ENCODE data around the gene UNC50. TPM values are rescaled to one million over a fixed set of nuclear protein-coding genes. Genes with fewer than 3 reads are reported as not detected.
A peak's percentile ranks its signal among the peaks of the same experiment; 100 is the strongest.

Gene UNC50
- total RNA-seq, 2 donors from 2014 or later, result 30.9 to 53.7 TPM

DNA sequence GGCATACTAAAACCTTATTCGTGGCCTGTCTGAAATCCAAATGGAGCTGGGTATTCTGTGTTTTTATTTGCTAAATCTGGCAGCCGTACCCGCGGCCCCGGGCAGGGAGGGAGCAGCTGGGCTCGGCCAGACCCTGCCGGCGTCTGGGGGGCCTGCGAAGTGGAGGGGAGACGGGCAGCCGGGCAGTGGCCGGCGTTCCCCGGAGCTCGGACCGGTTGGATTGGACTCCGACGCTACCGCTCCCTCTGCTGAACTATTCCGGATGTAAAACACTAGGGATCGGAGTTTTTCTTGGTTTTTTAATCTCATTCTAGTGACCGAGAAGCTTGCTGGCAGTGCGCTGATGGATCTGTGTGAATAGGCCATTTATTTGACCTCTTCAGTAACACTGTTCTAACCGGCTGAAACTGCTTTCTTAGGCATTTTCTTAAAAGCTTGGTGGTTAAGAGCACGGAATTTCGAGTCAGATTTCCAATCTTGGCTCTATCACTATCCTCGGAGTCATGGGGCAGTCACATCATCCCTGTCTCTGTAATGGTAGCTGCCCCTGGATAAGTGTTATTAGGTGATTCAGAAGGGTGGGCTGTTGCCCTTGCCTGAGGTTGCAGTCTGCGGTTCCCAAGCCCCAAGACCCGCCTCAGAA lies 694 bp downstream of the UNC50 start:
- peak; percentile 28 for ATAC-seq
- Histone ChIP-seq H3K36me3 (replicated peaks in 1 of 2; ENCODE audit: insufficient read depth in 1 of 2, low read depth in 2 of 2) (peaks cover 0 to 5% of the 10 kb centered on the region in 2 donors), H3K27me3 (no peaks in the 10 kb centered on the region), H3K4me1 (peaks cover 40% of the 10 kb centered on the region), H3K4me3 (peak overlapping the region; percentile 71 to 83), H3K9me3 (no peaks in the 10 kb centered on the region), H3K27ac (peak overlapping the region; percentile 91 to 98 (median 94))
- WGBS, 2 donors, result 2 to 4% methylated on average over 19 to 29 of the region's 29 CpGs
- intact Hi-C loops (cut with DNase I), result no loop called here
- DNase-seq, result peak in 2 of 4 donors; percentile 35 to 38
- no peak for TF ChIP-seq POLR2A (IDR thresholded peaks at IDR 0.05)
- TF ChIP-seq, protein P1, sequence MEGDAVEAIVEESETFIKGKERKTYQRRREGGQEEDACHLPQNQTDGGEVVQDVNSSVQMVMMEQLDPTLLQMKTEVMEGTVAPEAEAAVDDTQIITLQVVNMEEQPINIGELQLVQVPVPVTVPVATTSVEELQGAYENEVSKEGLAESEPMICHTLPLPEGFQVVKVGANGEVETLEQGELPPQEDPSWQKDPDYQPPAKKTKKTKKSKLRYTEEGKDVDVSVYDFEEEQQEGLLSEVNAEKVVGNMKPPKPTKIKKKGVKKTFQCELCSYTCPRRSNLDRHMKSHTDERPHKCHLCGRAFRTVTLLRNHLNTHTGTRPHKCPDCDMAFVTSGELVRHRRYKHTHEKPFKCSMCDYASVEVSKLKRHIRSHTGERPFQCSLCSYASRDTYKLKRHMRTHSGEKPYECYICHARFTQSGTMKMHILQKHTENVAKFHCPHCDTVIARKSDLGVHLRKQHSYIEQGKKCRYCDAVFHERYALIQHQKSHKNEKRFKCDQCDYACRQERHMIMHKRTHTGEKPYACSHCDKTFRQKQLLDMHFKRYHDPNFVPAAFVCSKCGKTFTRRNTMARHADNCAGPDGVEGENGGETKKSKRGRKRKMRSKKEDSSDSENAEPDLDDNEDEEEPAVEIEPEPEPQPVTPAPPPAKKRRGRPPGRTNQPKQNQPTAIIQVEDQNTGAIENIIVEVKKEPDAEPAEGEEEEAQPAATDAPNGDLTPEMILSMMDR (IDR thresholded peaks at IDR 0.05), result no peak

DNA sequence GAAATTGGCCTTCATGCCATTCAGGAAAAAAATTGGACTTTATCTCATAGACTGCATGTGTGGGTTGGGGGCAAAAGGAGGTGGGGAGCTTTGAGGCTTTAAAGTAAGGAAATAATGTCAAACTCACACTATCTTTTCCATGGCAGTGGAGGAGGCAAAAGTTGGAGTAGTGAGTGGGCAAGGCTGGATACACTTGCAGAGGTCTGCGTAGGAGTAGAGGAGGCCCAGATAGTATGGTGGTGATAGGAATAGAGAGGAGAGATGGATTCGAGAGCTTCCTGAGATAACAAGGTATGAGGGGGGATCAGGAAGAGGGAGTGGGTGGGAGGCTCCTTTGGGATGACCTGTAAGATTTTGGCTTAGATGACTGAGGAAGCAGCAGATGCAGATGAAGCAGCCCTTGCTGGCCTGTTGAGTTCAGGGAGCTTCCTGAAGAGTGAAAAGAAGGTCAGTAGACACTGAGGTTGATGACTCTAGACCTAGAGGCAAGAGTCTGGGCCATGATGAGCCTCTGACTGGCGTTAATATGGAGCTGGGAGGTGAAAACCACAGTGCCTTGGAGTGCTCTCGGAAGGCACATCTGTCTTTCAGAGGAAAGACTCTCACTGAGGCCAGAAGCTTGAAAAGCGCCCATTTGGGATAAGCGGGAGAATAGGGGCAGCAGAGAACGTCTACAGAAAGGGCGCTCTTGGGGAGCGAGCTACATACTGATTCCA lies 5.8 kb downstream of the UNC50 start:
- H3K4me1 ChIP-seq, result peaks cover 22% of the 10 kb centered on the region
- 91 to 93% methylated on average over 9 of the region's 9 CpGs for WGBS, 2 donors
- ATAC-seq (no peak), DNase-seq (no peak)
- intact Hi-C loops (cut with DNase I), result no loop called here
- no peak overlapping the region for H3K27ac ChIP-seq
- no peaks in the 10 kb centered on the region for H3K27me3 ChIP-seq
- no peak overlapping the region for H3K4me3 ChIP-seq
- TF ChIP-seq, protein P1 (IDR thresholded peaks at IDR 0.05), result no peak
- TF ChIP-seq POLR2A (IDR thresholded peaks at IDR 0.05), result no peak
- H3K36me3 ChIP-seq (replicated peaks in 1 of 2; ENCODE audit: insufficient read depth in 1 of 2, low read depth in 2 of 2), result peaks cover 0 to 5% of the 10 kb centered on the region in 2 donors
- no peaks in the 10 kb centered on the region for H3K9me3 ChIP-seq

DNA sequence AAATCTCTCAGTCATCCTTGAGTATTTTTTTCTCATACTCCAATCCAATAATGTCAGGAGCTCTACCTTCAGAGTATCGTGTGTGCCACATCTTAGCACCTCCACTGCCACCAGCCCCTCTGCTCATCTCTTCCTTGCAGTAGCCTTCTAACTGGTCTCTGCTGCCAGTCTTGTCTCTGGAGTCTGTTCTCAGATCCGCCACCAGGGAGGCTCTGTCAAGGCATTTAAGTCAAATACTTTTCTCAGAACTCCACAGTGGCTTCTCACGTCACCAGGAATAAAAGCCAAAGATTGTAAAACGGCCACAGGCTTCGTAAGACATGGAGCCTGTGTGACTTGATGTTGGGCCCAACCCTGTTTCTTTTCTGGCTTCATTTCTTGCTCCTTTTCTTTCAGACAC lies 7.1 kb downstream of the UNC50 start:
- TF ChIP-seq, protein P1 (IDR thresholded peaks at IDR 0.05), result peak in 1 of 7 experiments; percentile 9
- no peak for TF ChIP-seq POLR2A (IDR thresholded peaks at IDR 0.05)
- DNase-seq (no peak), ATAC-seq (no peak)
- no peak overlapping the region for H3K4me3 ChIP-seq
- H3K9me3 ChIP-seq, result no peaks in the 10 kb centered on the region
- H3K4me1 ChIP-seq, result peaks cover 11% of the 10 kb centered on the region
- peaks cover 0 to 5% of the 10 kb centered on the region in 2 donors for H3K36me3 ChIP-seq (replicated peaks in 1 of 2; ENCODE audit: insufficient read depth in 1 of 2, low read depth in 2 of 2)
- 87 to 88% methylated on average over 5 of the region's 5 CpGs for WGBS, 2 donors
- no peaks in the 10 kb centered on the region for H3K27me3 ChIP-seq
- intact Hi-C loops (cut with DNase I), result no loop called here
- no peak overlapping the region for H3K27ac ChIP-seq

DNA sequence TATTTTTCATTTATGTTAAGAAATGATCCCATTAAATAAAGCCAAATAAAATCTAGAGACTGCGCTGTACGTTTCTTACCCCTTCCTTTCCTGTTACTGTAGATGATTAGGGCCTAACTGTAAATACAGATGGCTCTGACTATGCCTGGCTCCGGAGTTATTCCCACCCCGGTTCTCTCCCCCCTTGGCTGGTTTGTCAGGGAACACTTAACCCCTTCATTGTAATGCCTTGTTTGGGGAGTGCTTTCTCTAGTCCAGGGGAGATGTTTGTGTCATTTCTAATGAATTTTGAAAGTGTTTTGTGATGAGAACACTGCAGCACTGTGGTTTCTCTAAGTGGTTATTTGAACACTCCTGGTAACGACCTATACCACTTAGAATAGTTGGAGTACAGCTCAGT lies 8.8 kb downstream of the UNC50 start:
- intact Hi-C loops (cut with DNase I), result no loop called here
- H3K36me3 ChIP-seq (replicated peaks in 1 of 2; ENCODE audit: insufficient read depth in 1 of 2, low read depth in 2 of 2), result peaks cover 0 to 9% of the 10 kb centered on the region in 2 donors
- H3K27ac ChIP-seq, result no peak overlapping the region
- no peaks in the 10 kb centered on the region for H3K27me3 ChIP-seq
- TF ChIP-seq, protein P1 (IDR thresholded peaks at IDR 0.05), result no peak
- no peak for TF ChIP-seq POLR2A (IDR thresholded peaks at IDR 0.05)
- H3K4me1 ChIP-seq, result no peaks in the 10 kb centered on the region
- ATAC-seq (no peak), DNase-seq (no peak)
- no peak overlapping the region for H3K4me3 ChIP-seq
- 42 to 52% methylated on average over 5 of the region's 5 CpGs for WGBS, 2 donors
- no peaks in the 10 kb centered on the region for H3K9me3 ChIP-seq

Measured in body of pancreas (tissue), 4 donors.